ENCODE measurements around the gene DNAJB4. TPM values are rescaled to one million over a fixed set of nuclear protein-coding genes. Genes with fewer than 3 reads are reported as not detected.

The DNAJB4 gene
- total RNA-seq, 4 donors from 2014 or later, result 32.1 to 50.4 (median 41.0) TPM

- ATAC-seq (ENCODE audit: low FRiP score) (no peak), DNase-seq (ENCODE audit: low spot score) (no peak)
- no peak for TF ChIP-seq CTCF (IDR thresholded peaks at IDR 0.05)
Observed at GRCh38 chr1:78052685-78053405, 48.1 kb downstream of the DNAJB4 start.

- DNase-seq (ENCODE audit: low spot score) (no peak), ATAC-seq (ENCODE audit: low FRiP score) (no peak)
- TF ChIP-seq CTCF (IDR thresholded peaks at IDR 0.05), result no peak
Observed at GRCh38 chr1:78053498-78053897, 48.8 kb downstream of the DNAJB4 start.

- ATAC-seq (ENCODE audit: low FRiP score) (no peak), DNase-seq (ENCODE audit: low spot score) (no peak)
- no peak for TF ChIP-seq CTCF (IDR thresholded peaks at IDR 0.05)
Observed at GRCh38 chr1:78054559-78054958, 49.8 kb downstream of the DNAJB4 start.

- no peak for ATAC-seq (ENCODE audit: low FRiP score)
- TF ChIP-seq CTCF (IDR thresholded peaks at IDR 0.05), result no peak
- DNase-seq (ENCODE audit: low spot score), result no peak
Observed at GRCh38 chr1:78054972-78055371, 50.2 kb downstream of the DNAJB4 start.

- no peak for TF ChIP-seq CTCF (IDR thresholded peaks at IDR 0.05)
- no peak for DNase-seq (ENCODE audit: low spot score)
- ATAC-seq (ENCODE audit: low FRiP score), result no peak
Observed at GRCh38 chr1:78055565-78056132, 50.9 kb downstream of the DNAJB4 start.

GRCh38 chr1:78058670-78059069, 53.9 kb downstream of the DNAJB4 start:
- no peak for TF ChIP-seq CTCF (IDR thresholded peaks at IDR 0.05)
- no peak for ATAC-seq (ENCODE audit: low FRiP score)

More at GRCh38 chr1:78058670-78059069, 53.9 kb downstream of the DNAJB4 start:
- DNase-seq (ENCODE audit: low spot score), result no peak
